ENCODE data around the gene GLIS1. TPM values are rescaled to one million over a fixed set of nuclear protein-coding genes. Genes with fewer than 3 reads are reported as not detected.
"Not testable (repeated sequence)": the region's sequence is repeated elsewhere in the genome, so short reads cannot be mapped to it uniquely, and the experiment has no call there.

Gene GLIS1
- total and polyA plus RNA-seq, 2 of the 8 experiments (the other 6 are each of a cell fraction or from before 2014, with no cell fraction given) = 0.15 to 0.22 TPM

GRCh38 chr1:53760497-53760896 is 21.5 kb upstream of the GLIS1 start:
- CTCF ChIA-PET (ENCODE audit: partially characterized antibody); POLR2A ChIA-PET (ENCODE audit: partially characterized antibody); H3K79me1 ChIP-seq (ENCODE audit: low read depth, low read length): not testable (repeated sequence)

More at GRCh38 chr1:53760497-53760896, 21.5 kb upstream of the GLIS1 start:
- H3K4ac ChIP-seq (replicated peaks; ENCODE audit: insufficient read length, low read depth, low read length); H4K20me1 ChIP-seq (replicated peaks in 1 of 2; ENCODE audit: control insufficient read depth in 1 of 2, insufficient read depth in 2 of 2, low read length in 2 of 2); H3K23ac ChIP-seq (ENCODE audit: insufficient read length); H3K9ac ChIP-seq (replicated peaks in 1 of 4; ENCODE audit: extremely low read depth in 1 of 4, low read depth in 3 of 4, low read length in 3 of 4); H4K8ac ChIP-seq (ENCODE audit: extremely low read depth, insufficient read depth, low read length); H3K36me3 ChIP-seq (ENCODE audit: control insufficient read depth in 2 of 4, insufficient read depth in 4 of 4, low read length in 3 of 4); H2BK15ac ChIP-seq (ENCODE audit: low read length); H3K4me3 ChIP-seq (ENCODE audit: extremely low read depth in 1 of 4, insufficient read depth in 2 of 4, low read depth in 3 of 4, low read length in 4 of 4); H2BK5ac ChIP-seq (ENCODE audit: low read depth, low read length); H3K4me1 ChIP-seq (replicated peaks in 1 of 4; ENCODE audit: control insufficient read depth in 3 of 4, insufficient read depth in 4 of 4, low read length in 3 of 4); H2AK5ac ChIP-seq (ENCODE audit: low read depth, low read length); DNase-seq (ENCODE audit: low read depth in 1 of 2, low spot score in 2 of 2); H3K4me2 ChIP-seq (ENCODE audit: insufficient read depth in 1 of 2, low read depth in 2 of 2, low read length in 2 of 2); H4K91ac ChIP-seq (replicated peaks; ENCODE audit: insufficient read length, low read length); H3K14ac ChIP-seq (ENCODE audit: insufficient read length); H3K18ac ChIP-seq (ENCODE audit: extremely low read depth, low read length); H3K23me2 ChIP-seq (ENCODE audit: low read depth, low read length); H2BK120ac ChIP-seq (replicated peaks; ENCODE audit: low read depth, low read length); H2BK20ac ChIP-seq (ENCODE audit: low read length); H3K9me3 ChIP-seq (ENCODE audit: insufficient read depth in 2 of 2, low read depth in 1 of 2, low read length in 1 of 2); H2BK12ac ChIP-seq (ENCODE audit: low read depth, low read length); H2AFZ ChIP-seq (ENCODE audit: low read length); FAIRE-seq; H3K27ac ChIP-seq (ENCODE audit: low read depth, low read length); H3K79me2 ChIP-seq (ENCODE audit: control insufficient read depth in 1 of 2, insufficient read depth in 2 of 2, low read length in 2 of 2); H3K27me3 ChIP-seq (replicated peaks in 1 of 4; ENCODE audit: control insufficient read depth in 3 of 4, extremely low read depth in 1 of 4, insufficient read depth in 3 of 4, low read length in 3 of 4); H3K56ac ChIP-seq (replicated peaks; ENCODE audit: insufficient read length, low read depth, low read length); H4K5ac ChIP-seq (ENCODE audit: insufficient read length, low read depth, low read length): not testable (repeated sequence)
- 88% methylated on average over 7 of the region's 7 CpGs; no CpG with 5 or more reads in 1 of the 2 experiments for WGBS, 2 experiments (ENCODE audit: extremely low coverage in 1 of 2, insufficient coverage in 1 of 2, insufficient read length in 1 of 2, insufficient replicate concordance in 2 of 2, low coverage in 1 of 2, low lambda C conversion rate in 2 of 2, missing lambda C conversion rate in 1 of 2)

Measured in H1 (cell line).